A549 (cell line): ENCODE measurements around the gene ZMYND19. TPM values are rescaled to one million over a fixed set of nuclear protein-coding genes. Genes with fewer than 3 reads are reported as not detected.

Source experiments
- ATAC-seq, 2 experiments: fragments of 200-7000 bp in 1 of 2; fragments of >200 bp in 1 of 2; cut with Nextera tagmentation in 1 of 2; cut with Tn5 transposase in 1 of 2; 3 replicates each; pipeline versions ENCODE4 v1.8.0 to v1.9.1; 2018 to 2020; ENCODE audit warnings: mild to moderate bottlenecking in 1 of 2, moderate library complexity in 1 of 2
- CTCF ChIA-PET: fragments of 300-600 bp; sonication (Branson Sonifier 250); formaldehyde crosslinking; extraction: SDS; loops from one replicate; lab custom pipeline; 2021; ENCODE audit warnings: antibody characterized with exemption, inconsistent platforms; lab: Yijun Ruan, JAX
- POLR2A ChIA-PET: fragments of 350-600 bp; formaldehyde crosslinking; extraction: SDS; loops from one replicate; lab custom pipeline; 2021; ENCODE audit warnings: antibody characterized with exemption, inconsistent platforms; lab: Yijun Ruan, JAX
- DNase-seq, 2 experiments: peaks; one replicate each; pipeline versions ENCODE4 v3.0.0 to v3.0.0-alpha.2; 2011 to 2016; ENCODE audit warnings: low read depth in 1 of 2, low spot score in 1 of 2
- FAIRE-seq: peaks from 2 replicates; lab custom pipeline; 2011; peaks lifted over from hg19 to GRCh38; lab: Jason Lieb, UNC
- H3K27ac ChIP-seq, 2 experiments: fragments of >200 bp; sonication (Bioruptor Twin); formaldehyde crosslinking; 3 replicates each; pipeline ENCODE4 v1.5.1; 2016 to 2017
- H3K4me1 ChIP-seq: fragments of >200 bp; sonication (Bioruptor Twin); formaldehyde crosslinking; 3 replicates; pipeline ENCODE4 v1.6.1; 2016
- H3K4me2 ChIP-seq: fragments of >200 bp; sonication (Bioruptor Twin); formaldehyde crosslinking; 3 replicates; pipeline ENCODE4 v1.6.1; 2016
- H3K4me3 ChIP-seq: fragments of >200 bp; sonication (Bioruptor Twin); formaldehyde crosslinking; 3 replicates; pipeline ENCODE4 v1.5.1; 2016
- H3K9me3 ChIP-seq: fragments of >200 bp; sonication (Bioruptor Twin); formaldehyde crosslinking; 3 replicates; pipeline ENCODE4 v1.6.1; 2016
- CEBPB ChIP-seq, 2 experiments: fragments of >200 bp in 1 of 2; sonication (Bioruptor Twin) in 1 of 2; formaldehyde crosslinking in 1 of 2; IDR thresholded peaks; 2 replicates each; pipeline ENCODE4 v1.6.1; 2012 to 2016
- CHD4 ChIP-seq: fragments of 200-600 bp; sonication (generic); IDR thresholded peaks from 2 replicates; pipeline ENCODE4 v1.6.1; 2016; ENCODE audit warnings: antibody characterized with exemption, mild to moderate bottlenecking, borderline replicate concordance
- CTCF ChIP-seq: fragments of >200 bp; sonication (Bioruptor Twin); formaldehyde crosslinking; IDR thresholded peaks from 3 replicates; pipeline ENCODE4 v1.5.1; 2016
- FOSB ChIP-seq: fragments of 250-450 bp; sonication (Bioruptor Pico); IDR thresholded peaks from 2 replicates; pipeline ENCODE4 v1.5.0; 2020; ENCODE audit warnings: mild to moderate bottlenecking, moderate library complexity
- HMGXB4 ChIP-seq: fragments of 250-450 bp; sonication (Bioruptor Pico); IDR thresholded peaks from 2 replicates; pipeline ENCODE4 v1.5.0; 2021; ENCODE audit warnings: mild to moderate bottlenecking, moderate library complexity, borderline replicate concordance
- HOXB13 ChIP-seq: fragments of 250-450 bp; sonication (Bioruptor Pico); IDR thresholded peaks from 2 replicates; pipeline ENCODE4 v1.5.0; 2020; ENCODE audit warnings: low read depth, mild to moderate bottlenecking, moderate library complexity
- HOXB5 ChIP-seq: fragments of 250-450 bp; sonication (Bioruptor Pico); IDR thresholded peaks from 2 replicates; pipeline ENCODE4 v1.5.0; 2020; ENCODE audit warnings: mild to moderate bottlenecking, moderate library complexity
- JUN ChIP-seq, 2 experiments: fragments of >200 bp; sonication (Bioruptor Twin); formaldehyde crosslinking; IDR thresholded peaks; 2 replicates in 1 of 2; 3 replicates in 1 of 2; pipeline ENCODE4 v1.6.1; 2016 to 2017
- JUNB ChIP-seq: fragments of >200 bp; sonication (Bioruptor Twin); formaldehyde crosslinking; IDR thresholded peaks from 2 replicates; pipeline ENCODE4 v1.6.1; 2016
- KDM1A ChIP-seq: fragments of 200-600 bp; sonication (generic); IDR thresholded peaks from 2 replicates; pipeline ENCODE4 v1.6.1; 2016; ENCODE audit warnings: low read depth, mild to moderate bottlenecking
- MAFK ChIP-seq: fragments of 450-650 bp; IDR thresholded peaks from 2 replicates; pipeline ENCODE4 v1.6.1; 2014; ENCODE audit not compliant: partially characterized antibody
- MAZ ChIP-seq: fragments of 150-350 bp; IDR thresholded peaks from 2 replicates; pipeline ENCODE4 v1.6.1; 2014; ENCODE audit warnings: antibody characterized with exemption, low read depth, low read length, borderline replicate concordance
- MYC ChIP-seq: IDR thresholded peaks from 2 replicates; pipeline ENCODE4 v1.6.1; 2012; ENCODE audit warnings: mild to moderate bottlenecking, inconsistent platforms, low read length, improper control_type of control experiment, borderline replicate concordance
- NFE2L2 ChIP-seq: fragments of 150-350 bp; conservative IDR thresholded peaks from 2 replicates; pipeline ENCODE4 v1.6.1; 2014; ENCODE audit warnings: low read length
- NR3C1 ChIP-seq: fragments of >200 bp; sonication (Bioruptor Twin); formaldehyde crosslinking; IDR thresholded peaks from 3 replicates; pipeline ENCODE4 v1.6.1; 2017
- PHF8 ChIP-seq: fragments of 200-600 bp; sonication (generic); IDR thresholded peaks from 2 replicates; pipeline ENCODE4 v1.6.1; 2016; ENCODE audit warnings: low read depth, mild to moderate bottlenecking, antibody characterized with exemption, moderate library complexity, borderline replicate concordance
- RCOR1 ChIP-seq: fragments of 150-350 bp; IDR thresholded peaks from 2 replicates; pipeline ENCODE4 v1.6.1; 2014; ENCODE audit warnings: antibody characterized with exemption, low read length, low read depth
- SMC3 ChIP-seq: fragments of >200 bp; sonication (Bioruptor Twin); formaldehyde crosslinking; IDR thresholded peaks from 3 replicates; pipeline ENCODE4 v1.6.1; 2018; ENCODE audit warnings: inconsistent platforms
- ZC3H11A ChIP-seq: fragments of 450-650 bp; IDR thresholded peaks from 2 replicates; pipeline ENCODE4 v1.6.1; 2014; ENCODE audit warnings: antibody characterized with exemption, mild to moderate bottlenecking
- WGBS: methylation state at CpG from one replicate; pipeline ENCODE4 v1.1.6; 2017; ENCODE audit errors: missing lambda C conversion rate; 5-methylcytosine and 5-hydroxymethylcytosine counted together
- polyA plus RNA-seq, 4 experiments: library from polyadenylated mRNA; depleted of rRNA in 3 of 4; stranded (reverse); fragments of >200 nt; fragmentation: RNase III in 1 of 4; extraction: RNeasy Plus Mini Kit Qiagen cat#74134 plus additional on column Dnase treatment in 1 of 4; gene quantifications; 2 replicates in 3 of 4; 3 replicates in 1 of 4; pipeline ENCODE4 v1.2.3, GENCODE V29; 2011 to 2017
- TF ChIP-seq, protein P1 (sequence below): IDR thresholded peaks from 2 replicates; pipeline ENCODE4 v1.6.1; 2012

Gene ZMYND19
- polyA plus RNA-seq, 2 of the 4 experiments (the other 2 are of a cell fraction) = 19.6 to 38.7 TPM

DNA sequence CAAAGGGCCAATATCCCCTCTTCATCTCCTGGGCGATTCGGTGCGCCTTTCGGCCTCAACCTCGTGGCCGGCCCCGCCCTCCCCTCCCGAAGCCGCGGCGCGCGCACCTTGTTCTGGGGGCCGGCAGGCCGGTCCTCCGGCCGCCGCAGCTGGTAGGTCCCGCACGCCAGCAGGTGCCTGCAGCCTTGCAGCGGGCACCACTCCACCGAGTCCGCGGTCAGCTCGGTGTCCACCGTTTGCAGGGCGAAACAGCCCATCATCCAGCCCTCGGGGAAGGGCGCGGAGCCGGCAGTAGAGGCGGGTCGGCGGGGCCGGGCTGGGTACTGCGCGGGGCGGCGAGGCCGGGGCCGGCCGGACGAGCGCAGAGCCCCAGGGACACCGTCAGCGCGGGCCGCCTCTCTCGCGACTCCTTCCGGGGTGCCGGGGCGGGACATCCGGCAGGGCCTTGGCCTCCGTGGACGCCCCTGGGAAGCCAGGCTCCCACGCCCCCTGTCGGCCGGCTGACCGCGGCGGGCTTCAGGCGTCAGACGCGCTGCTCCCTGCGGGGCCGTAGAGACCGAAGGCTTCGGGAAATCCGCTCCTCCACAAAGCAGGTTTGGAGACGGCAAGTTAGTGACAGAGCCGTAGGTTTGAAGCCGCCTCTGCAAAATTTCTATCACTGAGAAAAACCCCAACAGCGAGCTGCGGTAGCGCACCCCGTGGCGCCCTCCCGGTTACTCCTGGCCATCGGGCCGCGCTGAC, 11.6 kb downstream of the ZMYND19 start, which contains the start of gene DPH7 (continued):
- no peak for TF ChIP-seq JUNB
- TF ChIP-seq MAFK = no peak
- no peak for TF ChIP-seq CEBPB (IDR thresholded peaks at IDR 0.05)
- peak; percentile 38; the same call in 1 of the 3 replicates for TF ChIP-seq SMC3
- TF ChIP-seq FOSB (CRISPR knock-in tag) = no peak
- TF ChIP-seq CHD4 = no peak
- TF ChIP-seq MAZ = 0 out of 2 replicates have a peak, but pooled peaks have one; percentile 49
- TF ChIP-seq, all 56 proteins: peak for 14

- FAIRE-seq (no peak), DNase-seq (no peak), ATAC-seq (no peak)
- peaks cover 12% of the 10 kb centered on the region; the same call in 2 of the 3 replicates for H3K4me1 ChIP-seq
- no peak overlapping the region for H3K27ac ChIP-seq
- H3K9me3 ChIP-seq = no peaks in the 10 kb centered on the region
- WGBS = 87% methylated on average over 11 of the region's 12 CpGs
- H3K4me3 ChIP-seq = no peak overlapping the region
- H3K4me2 ChIP-seq = no peak overlapping the region
- ChIA-PET CTCF (interaction anchor here (1.1 to 9.7 kb wide), 4 partner anchors 16 to 40 kb away, joined by 3 to 175 read pairs (median 4); partner anchors contain the start of gene ZMYND19), POLR2A (no interaction called here)
- TF ChIP-seq HOXB13 (CRISPR knock-in tag) = no peak
- TF ChIP-seq NFE2L2 = no peak
- TF ChIP-seq MAZ = no peak
- no peak for TF ChIP-seq JUN (IDR thresholded peaks at IDR 0.05)
- no peak for TF ChIP-seq KDM1A
- TF ChIP-seq SMC3 = no peak
- TF ChIP-seq ZC3H11A = no peak
- TF ChIP-seq, protein P1, sequence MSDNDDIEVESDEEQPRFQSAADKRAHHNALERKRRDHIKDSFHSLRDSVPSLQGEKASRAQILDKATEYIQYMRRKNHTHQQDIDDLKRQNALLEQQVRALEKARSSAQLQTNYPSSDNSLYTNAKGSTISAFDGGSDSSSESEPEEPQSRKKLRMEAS = no peak
- TF ChIP-seq CTCF = no peak
- no peak for TF ChIP-seq NR3C1
- no peak for TF ChIP-seq HOXB5 (CRISPR knock-in tag)
- TF ChIP-seq MYC = no peak
- TF ChIP-seq HMGXB4 (CRISPR knock-in tag) = no peak
- no peak for TF ChIP-seq PHF8
- no peak for TF ChIP-seq FOSB (CRISPR knock-in tag)
- no peak for TF ChIP-seq RCOR1
Observed at GRCh38 chr9:137575716-137576411, 14.4 kb downstream of the ZMYND19 start.
